GM12864 (cell line): Measurements from ENCODE around the gene TCF12.

ENCODE experiments used
- DNase-seq: peaks from one replicate; pipeline ENCODE4 v3.0.0-alpha.2; 2011; ENCODE audit warnings: low read depth
- H3K4me3 ChIP-seq: 2 replicates; pipeline ENCODE4 v1.5.1; 2011; ENCODE audit warnings: mild to moderate bottlenecking, low read depth, low read length, control low read depth
- TF ChIP-seq, protein P1 (sequence below): IDR thresholded peaks from 2 replicates; pipeline ENCODE4 v1.5.1; 2011; ENCODE audit warnings: low read depth, mild to moderate bottlenecking, moderate library complexity, low read length, control low read depth, inconsistent platforms; ENCODE audit errors: missing control alignments

TCF12 gene

DNA sequence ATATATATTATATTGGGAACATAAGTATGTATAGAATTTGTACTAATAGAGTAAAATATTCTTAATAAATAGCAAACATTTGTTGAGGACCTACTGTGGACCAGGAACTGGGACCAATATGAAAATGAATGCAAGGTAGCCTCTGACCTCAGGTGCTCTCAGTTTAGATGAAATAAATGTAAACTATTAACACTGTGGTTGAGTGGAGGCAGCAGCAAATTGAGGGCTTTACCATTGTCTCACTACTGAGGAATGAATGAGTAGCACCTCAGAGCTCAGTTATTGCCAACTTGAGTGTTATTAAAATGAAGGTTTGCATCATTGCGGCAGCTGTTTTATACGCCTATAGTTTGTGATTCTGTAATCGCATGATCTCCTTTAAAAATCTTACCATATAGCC is 366.9 kb downstream of the TCF12 start:
- no peak overlapping the region for H3K4me3 ChIP-seq
- no peak for DNase-seq
- TF ChIP-seq, protein P1, sequence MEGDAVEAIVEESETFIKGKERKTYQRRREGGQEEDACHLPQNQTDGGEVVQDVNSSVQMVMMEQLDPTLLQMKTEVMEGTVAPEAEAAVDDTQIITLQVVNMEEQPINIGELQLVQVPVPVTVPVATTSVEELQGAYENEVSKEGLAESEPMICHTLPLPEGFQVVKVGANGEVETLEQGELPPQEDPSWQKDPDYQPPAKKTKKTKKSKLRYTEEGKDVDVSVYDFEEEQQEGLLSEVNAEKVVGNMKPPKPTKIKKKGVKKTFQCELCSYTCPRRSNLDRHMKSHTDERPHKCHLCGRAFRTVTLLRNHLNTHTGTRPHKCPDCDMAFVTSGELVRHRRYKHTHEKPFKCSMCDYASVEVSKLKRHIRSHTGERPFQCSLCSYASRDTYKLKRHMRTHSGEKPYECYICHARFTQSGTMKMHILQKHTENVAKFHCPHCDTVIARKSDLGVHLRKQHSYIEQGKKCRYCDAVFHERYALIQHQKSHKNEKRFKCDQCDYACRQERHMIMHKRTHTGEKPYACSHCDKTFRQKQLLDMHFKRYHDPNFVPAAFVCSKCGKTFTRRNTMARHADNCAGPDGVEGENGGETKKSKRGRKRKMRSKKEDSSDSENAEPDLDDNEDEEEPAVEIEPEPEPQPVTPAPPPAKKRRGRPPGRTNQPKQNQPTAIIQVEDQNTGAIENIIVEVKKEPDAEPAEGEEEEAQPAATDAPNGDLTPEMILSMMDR, result no peak

DNA sequence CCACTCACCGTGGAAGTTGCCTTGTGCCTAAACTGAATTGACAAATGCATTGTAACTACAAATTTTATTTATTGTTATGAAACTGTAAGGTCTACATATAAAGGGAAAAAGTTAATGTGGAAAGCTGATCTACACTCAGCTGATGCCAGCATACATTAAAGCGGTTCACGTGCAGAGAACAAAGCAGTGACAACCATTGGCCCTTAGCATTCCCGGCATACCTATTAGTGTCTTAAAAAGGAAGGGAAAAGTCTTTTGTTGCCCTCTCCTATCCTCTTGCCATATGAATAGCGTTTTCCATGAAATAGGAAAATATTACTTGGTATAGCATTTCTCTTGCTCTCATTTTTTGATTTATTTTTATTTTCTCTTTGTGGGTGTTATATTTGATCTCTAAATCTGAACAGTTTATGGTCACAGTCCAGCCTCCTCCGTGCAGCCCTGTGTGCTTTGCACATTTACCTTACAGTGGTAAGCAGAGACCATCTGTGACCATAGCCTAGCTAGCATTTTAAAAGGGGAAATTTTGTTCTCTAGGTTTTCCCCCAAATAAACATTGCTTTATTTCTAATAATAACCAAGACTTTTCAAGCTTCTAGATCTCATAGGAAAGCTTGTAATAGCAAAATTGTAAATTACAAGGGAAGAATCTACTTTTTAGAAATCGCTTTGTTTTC is 368.1 kb downstream of the TCF12 start:
- TF ChIP-seq, protein P1, result no peak
- H3K4me3 ChIP-seq, result no peak overlapping the region
- DNase-seq, result no peak

DNA sequence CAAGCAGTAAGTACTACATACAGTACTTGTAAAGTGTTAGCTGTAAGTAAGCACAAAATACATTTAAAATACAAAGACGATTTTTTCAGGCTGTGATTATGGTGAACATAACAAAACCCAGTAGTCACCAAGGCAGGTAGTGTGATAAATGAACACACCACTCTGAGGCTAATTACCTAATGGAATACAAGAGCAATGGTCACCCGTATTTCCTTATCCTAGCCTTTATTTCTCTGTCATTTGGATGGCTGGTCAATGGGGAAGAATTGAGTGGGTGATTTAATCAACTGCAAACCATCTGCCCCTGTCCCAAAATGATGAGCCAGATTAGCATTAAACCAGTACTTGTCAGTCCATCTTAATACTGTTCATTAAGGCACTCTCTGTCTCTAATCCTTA is 368.7 kb downstream of the TCF12 start:
- no peak for DNase-seq
- TF ChIP-seq, protein P1, result no peak
- H3K4me3 ChIP-seq, result no peak overlapping the region

DNA sequence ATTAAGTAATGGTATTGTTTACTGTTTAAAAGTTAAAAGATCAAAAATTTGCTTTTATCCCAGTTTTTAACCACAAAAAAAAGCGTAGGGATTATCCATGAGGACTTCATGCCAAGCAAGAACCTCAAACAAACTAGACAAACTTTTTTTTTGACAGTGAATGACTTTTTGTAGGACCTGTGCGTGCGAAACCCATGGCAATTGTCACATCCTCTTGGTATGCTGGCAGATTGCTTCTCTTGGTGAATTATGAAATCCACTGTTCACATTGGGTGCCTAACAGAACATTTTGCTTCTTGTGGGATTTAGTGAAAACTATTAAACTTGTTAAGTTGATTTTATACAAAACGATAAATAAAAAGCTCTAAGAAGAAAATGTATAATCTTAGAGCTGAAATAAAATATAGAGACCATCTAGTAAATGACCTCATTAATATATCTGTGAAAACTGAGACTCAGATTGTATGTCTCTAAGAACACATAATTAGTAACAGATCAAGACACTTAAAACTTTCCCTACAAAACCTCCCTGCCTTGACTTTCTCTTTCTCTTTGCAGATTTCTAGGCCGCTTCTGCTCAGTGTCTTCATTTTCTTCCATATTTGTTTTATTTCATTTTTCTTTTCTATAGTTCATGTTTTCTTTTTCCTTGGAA is 370.6 kb downstream of the TCF12 start:
- TF ChIP-seq, protein P1, result no peak
- no peak for DNase-seq
- no peak overlapping the region for H3K4me3 ChIP-seq

DNA sequence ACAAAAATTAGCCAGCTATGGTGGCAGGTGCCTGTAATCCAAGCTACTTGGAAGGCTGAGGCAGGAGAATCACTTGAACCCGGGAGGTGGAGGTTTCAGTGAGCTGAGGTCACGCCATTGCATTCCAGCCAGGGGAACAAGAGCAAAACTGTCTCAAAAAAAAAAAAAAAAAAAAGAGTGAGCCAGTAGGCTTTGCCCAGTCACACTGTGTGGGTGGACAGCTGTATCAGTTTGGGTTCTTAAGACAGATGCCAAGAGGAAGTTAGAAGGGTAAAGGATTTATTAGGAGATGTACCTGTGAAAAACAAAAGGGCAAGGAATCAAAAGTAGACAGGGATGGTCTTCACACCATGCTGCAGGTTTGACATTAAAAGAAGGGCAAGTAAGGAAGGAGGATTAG is 371.7 kb downstream of the TCF12 start:
- no peak overlapping the region for H3K4me3 ChIP-seq
- DNase-seq, result no peak
- TF ChIP-seq, protein P1, result no peak

DNA sequence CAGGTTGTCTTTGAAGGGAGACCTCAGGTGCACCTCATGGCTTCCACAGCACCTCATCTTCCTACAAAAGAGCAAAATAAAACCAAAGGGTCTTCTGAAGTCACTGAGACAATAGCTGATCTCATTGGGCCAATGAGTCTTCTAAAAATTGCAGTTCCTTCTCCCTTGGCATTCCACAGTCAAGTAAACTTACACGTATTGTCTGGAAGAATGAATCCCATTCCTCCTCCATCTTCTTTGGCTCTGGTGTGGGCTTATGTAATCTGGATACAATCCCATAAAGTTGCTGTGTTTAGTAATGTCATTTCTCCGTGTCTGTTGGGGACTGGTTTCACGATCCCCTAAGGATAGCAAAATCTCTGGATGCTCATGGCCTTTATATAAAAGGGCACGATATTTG is 372.4 kb downstream of the TCF12 start:
- TF ChIP-seq, protein P1, result no peak
- no peak for DNase-seq
- no peak overlapping the region for H3K4me3 ChIP-seq
